ENCODE results near the gene CST5.
"Not testable (repeated sequence)": the region's sequence is repeated elsewhere in the genome, so short reads cannot be mapped to it uniquely, and the experiment has no call there.

The CST5 gene

GRCh38 chr20:23880417-23880816 lies 869 bp upstream of the CST5 start (continued):
- TF ChIP-seq TSHZ2 (CRISPR knock-in tag; IDR thresholded peaks at IDR 0.05) (no peak), POU6F1 (CRISPR knock-in tag; IDR thresholded peaks at IDR 0.05; ENCODE audit: borderline replicate concordance, low read depth) (no peak)

- TF ChIP-seq TOX (CRISPR knock-in tag; IDR thresholded peaks at IDR 0.05; ENCODE audit: borderline replicate concordance), result no peak
- TF ChIP-seq CSDC2 (CRISPR knock-in tag; IDR thresholded peaks at IDR 0.05), result no peak
- TF ChIP-seq ZFP30 (CRISPR knock-in tag; IDR thresholded peaks at IDR 0.05), result no peak
- TF ChIP-seq OSR1 (CRISPR knock-in tag; IDR thresholded peaks at IDR 0.05), result no peak
- TF ChIP-seq ARNTL (CRISPR knock-in tag; IDR thresholded peaks at IDR 0.05; ENCODE audit: borderline replicate concordance, low read depth), result no peak
- TF ChIP-seq TSHZ2 (CRISPR knock-in tag; IDR thresholded peaks at IDR 0.05), result no peak
These were observed 345 bp upstream of the CST5 start for GRCh38 chr20:23879811-23880374.

GRCh38 chr20:23878787-23879186 lies 761 bp downstream of the CST5 start:
- TF ChIP-seq PATZ1 (CRISPR knock-in tag; IDR thresholded peaks at IDR 0.05; ENCODE audit: borderline replicate concordance) (no peak), TOX (CRISPR knock-in tag; IDR thresholded peaks at IDR 0.05; ENCODE audit: borderline replicate concordance) (no peak), ZFP3 (CRISPR knock-in tag; IDR thresholded peaks at IDR 0.05) (no peak), POU6F1 (CRISPR knock-in tag; IDR thresholded peaks at IDR 0.05; ENCODE audit: borderline replicate concordance, low read depth) (no peak), TCF4 (CRISPR knock-in tag; IDR thresholded peaks at IDR 0.05; ENCODE audit: borderline replicate concordance) (no peak), TSHZ2 (CRISPR knock-in tag; IDR thresholded peaks at IDR 0.05) (no peak), OSR1 (CRISPR knock-in tag; IDR thresholded peaks at IDR 0.05) (no peak), ZFP30 (CRISPR knock-in tag; IDR thresholded peaks at IDR 0.05) (no peak), ARNTL (CRISPR knock-in tag; IDR thresholded peaks at IDR 0.05; ENCODE audit: borderline replicate concordance, low read depth) (no peak), ESRRG (CRISPR knock-in tag; IDR thresholded peaks at IDR 0.05) (no peak), ZNF8 (CRISPR knock-in tag; IDR thresholded peaks at IDR 0.05) (no peak), ISL1 (CRISPR knock-in tag; IDR thresholded peaks at IDR 0.05) (no peak), RARB (CRISPR knock-in tag; IDR thresholded peaks at IDR 0.05) (no peak), ZC3H10 (CRISPR knock-in tag; IDR thresholded peaks at IDR 0.05) (no peak), ZNF565 (CRISPR knock-in tag; conservative IDR thresholded peaks at IDR 0.05; ENCODE audit: low read depth) (no peak), GLIS3 (CRISPR knock-in tag; IDR thresholded peaks at IDR 0.05) (no peak)
- ATAC-seq, result no peak

More at GRCh38 chr20:23879811-23880374, 345 bp upstream of the CST5 start:
- no peak for ATAC-seq

GRCh38 chr20:23878016-23878542 lies 1.5 kb downstream of the CST5 start:
- ATAC-seq, result not testable (repeated sequence)

Measured in SK-N-SH treated with all-trans-retinoic acid at 6 μM for 48 hours (cell line).